ENCODE results near the gene MTR. TPM values are rescaled to one million over a fixed set of nuclear protein-coding genes. Genes with fewer than 3 reads are reported as not detected.

MTR gene
- total and polyA plus RNA-seq, 9 of the 15 experiments (the other 6 are each of a cell fraction or from before 2014, with no cell fraction given): 3.4 to 44.3 (median 20.3) TPM

DNA sequence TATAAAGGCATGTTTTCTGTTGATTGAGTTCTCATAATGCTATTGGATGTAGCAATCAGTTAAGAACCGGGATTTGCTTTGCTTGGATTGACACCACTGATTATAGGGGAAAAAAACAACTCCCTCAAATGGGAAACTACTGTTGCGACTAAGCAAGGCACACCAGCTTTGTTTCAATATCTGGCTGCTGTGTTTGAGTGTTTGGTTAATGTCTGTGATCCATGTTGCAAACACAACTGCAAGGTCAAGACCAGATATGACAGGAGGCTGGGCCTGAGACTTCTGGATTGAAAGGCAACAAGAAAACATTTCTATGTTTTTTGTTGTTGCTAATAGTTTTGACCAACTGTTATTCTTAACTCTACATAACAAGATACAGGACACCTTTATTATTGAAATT lies 50.7 kb downstream of the MTR start:
- BruUV-seq (replicated peaks): no TSS peak
- intact Hi-C loops (cut with micrococcal nuclease): no loop called here
- Histone ChIP-seq H3K27ac (ENCODE audit: extremely low read depth, low read depth, low read length) (no peak overlapping the region), H3K36me3 (ENCODE audit: control insufficient read depth, insufficient read depth, low read length) (peaks cover 54% of the 10 kb centered on the region; the same call in 2 of the 3 replicates), H2AFZ (ENCODE audit: low read depth, low read length) (no peak overlapping the region), H3K4me2 (ENCODE audit: insufficient read depth, low read length) (no peak overlapping the region), H3K9me3 (replicated peaks; ENCODE audit: control insufficient read depth, insufficient read depth, low read depth, low read length) (no peaks in the 10 kb centered on the region), H4K20me1 (replicated peaks; ENCODE audit: control insufficient read depth, insufficient read depth, low read length) (no peaks in the 10 kb centered on the region), H3K9ac (ENCODE audit: insufficient read depth in 1 of 2, low read depth in 2 of 2, low read length in 2 of 2) (no peak overlapping the region), H3K27me3 (ENCODE audit: control insufficient read depth in 2 of 2, insufficient read depth in 2 of 2, low read length in 2 of 2) (no peaks in the 10 kb centered on the region), H3K4me3 (no peak overlapping the region), H3K9me1 (ENCODE audit: control insufficient read depth, insufficient read depth, low read length) (no peaks in the 10 kb centered on the region), H3K79me2 (ENCODE audit: control insufficient read depth, insufficient read depth, low read length) (no peaks in the 10 kb centered on the region), H3K4me1 (replicated peaks in 1 of 2; ENCODE audit: control insufficient read depth in 2 of 2, insufficient read depth in 2 of 2, low read length in 2 of 2) (no peaks in the 10 kb centered on the region)
- FAIRE-seq: no peak
- TF ChIP-seq SMARCC2 (IDR thresholded peaks at IDR 0.05; ENCODE audit: low read depth): no peak
- TF ChIP-seq NCOR1 (IDR thresholded peaks at IDR 0.05): no peak
- TF ChIP-seq ZNF717 (CRISPR knock-in tag; IDR thresholded peaks at IDR 0.05): no peak
- TF ChIP-seq ILF3 (IDR thresholded peaks at IDR 0.05; ENCODE audit: borderline replicate concordance): no peak
- TF ChIP-seq ZNF583 (CRISPR knock-in tag; IDR thresholded peaks at IDR 0.05): no peak
- no peak for TF ChIP-seq FOXA1 (IDR thresholded peaks at IDR 0.05; ENCODE audit: borderline replicate concordance)
- TF ChIP-seq, protein P1, sequence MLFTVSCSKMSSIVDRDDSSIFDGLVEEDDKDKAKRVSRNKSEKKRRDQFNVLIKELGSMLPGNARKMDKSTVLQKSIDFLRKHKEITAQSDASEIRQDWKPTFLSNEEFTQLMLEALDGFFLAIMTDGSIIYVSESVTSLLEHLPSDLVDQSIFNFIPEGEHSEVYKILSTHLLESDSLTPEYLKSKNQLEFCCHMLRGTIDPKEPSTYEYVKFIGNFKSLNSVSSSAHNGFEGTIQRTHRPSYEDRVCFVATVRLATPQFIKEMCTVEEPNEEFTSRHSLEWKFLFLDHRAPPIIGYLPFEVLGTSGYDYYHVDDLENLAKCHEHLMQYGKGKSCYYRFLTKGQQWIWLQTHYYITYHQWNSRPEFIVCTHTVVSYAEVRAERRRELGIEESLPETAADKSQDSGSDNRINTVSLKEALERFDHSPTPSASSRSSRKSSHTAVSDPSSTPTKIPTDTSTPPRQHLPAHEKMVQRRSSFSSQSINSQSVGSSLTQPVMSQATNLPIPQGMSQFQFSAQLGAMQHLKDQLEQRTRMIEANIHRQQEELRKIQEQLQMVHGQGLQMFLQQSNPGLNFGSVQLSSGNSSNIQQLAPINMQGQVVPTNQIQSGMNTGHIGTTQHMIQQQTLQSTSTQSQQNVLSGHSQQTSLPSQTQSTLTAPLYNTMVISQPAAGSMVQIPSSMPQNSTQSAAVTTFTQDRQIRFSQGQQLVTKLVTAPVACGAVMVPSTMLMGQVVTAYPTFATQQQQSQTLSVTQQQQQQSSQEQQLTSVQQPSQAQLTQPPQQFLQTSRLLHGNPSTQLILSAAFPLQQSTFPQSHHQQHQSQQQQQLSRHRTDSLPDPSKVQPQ (CRISPR knock-in tag; IDR thresholded peaks at IDR 0.05; ENCODE audit: borderline replicate concordance): no peak
- TF ChIP-seq HNRNPL (IDR thresholded peaks at IDR 0.05; ENCODE audit: low read depth, low read length): no peak
- no peak for TF ChIP-seq CTBP1 (IDR thresholded peaks at IDR 0.05; ENCODE audit: borderline replicate concordance)
- TF ChIP-seq ZNF77 (CRISPR knock-in tag; IDR thresholded peaks at IDR 0.05): no peak
- CTCF ChIA-PET (ENCODE audit: low intra/inter-chr PET ratio): interaction anchor here (0.7 kb wide), 1 partner anchor 109 kb away, joined by 3 read pairs; no protein-coding TSS in a partner anchor
- DNase-seq (ENCODE audit: extremely low read depth in 1 of 4, low spot score in 3 of 4): no peak
- ATAC-seq: no peak
- in situ Hi-C loops (cut with MboI): no loop called here
- POLR2A ChIA-PET: no interaction called here
- WGBS (ENCODE audit: insufficient coverage, low coverage, missing lambda C conversion rate): 88% methylated on average over 2 of the region's 2 CpGs

Data from K562 (cell line).